HG02938 (cell line): ENCODE results near the gene ADAMTS17.
"Not testable (repeated sequence)": the region's sequence is repeated elsewhere in the genome, so short reads cannot be mapped to it uniquely, and the experiment has no call there.

Experiments used
- ATAC-seq: cut with Tn5 transposase; IDR thresholded peaks from one replicate; pipeline ENCODE4 v1.9.1; 2021; ENCODE audit warnings: mild to moderate bottlenecking, moderate library complexity; ENCODE audit not compliant: unreplicated experiment

ADAMTS17 gene

GRCh38 chr15:99926532-99926931 is 415.2 kb downstream of the ADAMTS17 start:
- ATAC-seq = not testable (repeated sequence)

GRCh38 chr15:99925661-99926461 is 415.9 kb downstream of the ADAMTS17 start:
- ATAC-seq = no peak

GRCh38 chr15:99923711-99924110 is 418.1 kb downstream of the ADAMTS17 start:
- no peak for ATAC-seq
